CD4-positive, alpha-beta T cell (primary cell): Measurements from ENCODE around the gene IQCF2. TPM values are rescaled to one million over a fixed set of nuclear protein-coding genes. Genes with fewer than 3 reads are reported as not detected.

ENCODE experiments used
- ATAC-seq: fragments of 200-7000 bp; cut with Tn5 transposase; one replicate; pipeline ENCODE4 v1.10.0; 2022; ENCODE audit warnings: mild to moderate bottlenecking; ENCODE audit not compliant: poor library complexity
- CTCF ChIA-PET: fragments of 350-600 bp; sonication (Branson Sonifier 250); formaldehyde crosslinking; loops from one replicate; lab custom pipeline; 2021; ENCODE audit warnings: antibody characterized with exemption, inconsistent platforms; lab: Charles Lee
- POLR2A ChIA-PET: fragments of 350-600 bp; sonication (Branson Sonifier 250); formaldehyde crosslinking; loops from one replicate; lab custom pipeline; 2021; ENCODE audit warnings: antibody characterized with exemption, inconsistent platforms; lab: Charles Lee
- DNase-seq, 14 experiments: peaks; one replicate each; pipeline ENCODE4 v3.0.0-alpha.2; 2013 to 2020; ENCODE audit warnings: mixed read lengths in 2 of 14
- H3K27ac ChIP-seq, 2 donors: one replicate each; pipeline versions ENCODE4 v1.5.1 to v1.7.0; 2013; ENCODE audit warnings: low read length in 2 of 2, low read depth in 1 of 2, mild to moderate bottlenecking in 1 of 2
- H3K27me3 ChIP-seq, 2 experiments: 1 replicate in 1 of 2; 2 replicates in 1 of 2; pipeline versions ENCODE4 v1.6.1 to v1.7.0; 2013; ENCODE audit warnings: low read length in 2 of 2, control low read depth in 1 of 2, mild to moderate bottlenecking in 1 of 2, moderate library complexity in 1 of 2; ENCODE audit not compliant: insufficient read depth in 2 of 2, control insufficient read depth in 1 of 2
- H3K36me3 ChIP-seq: one replicate; pipeline ENCODE4 v1.6.1; 2013; ENCODE audit warnings: low read length, control low read depth; ENCODE audit not compliant: insufficient read depth
- H3K4me1 ChIP-seq: one replicate; pipeline ENCODE4 v1.6.1; 2013; ENCODE audit warnings: low read length, control low read depth; ENCODE audit not compliant: insufficient read depth
- H3K4me3 ChIP-seq: one replicate; pipeline ENCODE4 v1.5.1; 2013; ENCODE audit warnings: mild to moderate bottlenecking, low read length, moderate library complexity
- H3K9me3 ChIP-seq, 2 experiments: 1 replicate in 1 of 2; 2 replicates in 1 of 2; pipeline versions ENCODE4 v1.6.1 to v1.7.0; 2013; ENCODE audit warnings: low read length in 2 of 2, mild to moderate bottlenecking in 2 of 2, control low read depth in 1 of 2, moderate library complexity in 1 of 2; ENCODE audit not compliant: control insufficient read depth in 1 of 2, insufficient read depth in 1 of 2
- H3K27ac Mint-ChIP-seq: one replicate; pipeline ENCODE4 v1.8.0; 2020; ENCODE audit warnings: mixed read lengths
- H3K27me3 Mint-ChIP-seq: one replicate; pipeline ENCODE4 v1.8.0; 2021; ENCODE audit warnings: mixed read lengths
- H3K36me3 Mint-ChIP-seq: one replicate; pipeline ENCODE4 v1.8.0; 2021; ENCODE audit warnings: low read depth, mixed read lengths
- H3K4me1 Mint-ChIP-seq: one replicate; pipeline ENCODE4 v1.8.0; 2021; ENCODE audit warnings: low read depth, mixed read lengths
- H3K4me3 Mint-ChIP-seq: one replicate; pipeline ENCODE4 v1.8.0; 2020; ENCODE audit warnings: mild to moderate bottlenecking, mixed read lengths
- H3K9me3 Mint-ChIP-seq: one replicate; pipeline ENCODE4 v1.8.0; 2020; ENCODE audit warnings: mixed read lengths
- CTCF ChIP-seq: fragments of 200-600 bp; IDR thresholded peaks from one replicate; pipeline ENCODE4 v1.8.0; 2022; ENCODE audit warnings: antibody characterized with exemption, mild to moderate bottlenecking
- intact Hi-C, 2 experiments: fragments of 100-400 bp; cut with DNase I in 1 of 2; cut with micrococcal nuclease in 1 of 2; formaldehyde crosslinking; loops; one replicate each; pipeline versions ENCODE4 v1.15.1 to v1.9.0; 2023 to 2025; cut with DNase I, micrococcal nuclease
- total RNA-seq, 174 experiments: library from RNA in 2 of 174; stranded (reverse) in 2 of 174; gene quantifications; one replicate each; pipeline ENCODE4 v1.2.3 and lab custom pipeline; 2021 to 2026

IQCF2 gene
- total RNA-seq, 2 experiments from 2014 or later, result not detected

GRCh38 chr3:51894391-51894790 lies 33.0 kb downstream of the IQCF2 start:
- CTCF ChIA-PET, result no interaction called here
- H3K27ac Mint-ChIP-seq, result no peak overlapping the region

DNA sequence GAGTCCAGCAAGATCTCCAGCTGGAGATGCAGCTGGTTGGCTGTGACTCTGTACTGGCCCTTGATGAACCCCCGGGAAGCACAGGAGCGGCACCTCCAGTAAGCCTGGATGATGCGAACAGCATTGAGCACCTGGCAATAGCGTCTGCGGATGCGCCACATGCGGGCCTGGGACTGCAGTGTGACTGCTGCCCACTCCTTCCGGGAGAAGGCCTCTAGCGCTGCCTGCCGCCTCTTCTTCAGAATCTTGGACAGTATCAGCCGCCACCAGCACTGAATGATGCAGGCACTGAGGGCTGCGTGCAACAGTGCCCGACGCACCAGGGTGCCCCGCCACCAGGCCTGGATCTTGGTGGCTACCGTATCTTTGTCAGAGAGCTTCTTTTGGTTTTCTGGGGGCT lies 33.5 kb downstream of the IQCF2 start:
- ChIA-PET POLR2A (no interaction called here), CTCF (no interaction called here)
- no peaks in the 10 kb centered on the region for H3K9me3 ChIP-seq

More at GRCh38 chr3:51894391-51894790, 33.0 kb downstream of the IQCF2 start:
- Histone ChIP-seq H3K36me3 (no peaks in the 10 kb centered on the region), H3K27me3 (peaks cover 4 to 6% of the 10 kb centered on the region in 2 experiments), H3K9me3 (no peaks in the 10 kb centered on the region), H3K4me1 (peaks cover 8% of the 10 kb centered on the region), H3K4me3 (no peak overlapping the region), H3K27ac (no peak overlapping the region)
- Mint-ChIP-seq H3K27me3 (peaks cover 27% of the 10 kb centered on the region), H3K36me3 (no peaks in the 10 kb centered on the region), H3K4me3 (no peak overlapping the region), H3K4me1 (no peaks in the 10 kb centered on the region), H3K9me3 (no peaks in the 10 kb centered on the region)
- no peak for TF ChIP-seq CTCF
- intact Hi-C loops, result no loop called here
- POLR2A ChIA-PET, result no interaction called here
- no peak for DNase-seq
- ATAC-seq, result no peak

DNA sequence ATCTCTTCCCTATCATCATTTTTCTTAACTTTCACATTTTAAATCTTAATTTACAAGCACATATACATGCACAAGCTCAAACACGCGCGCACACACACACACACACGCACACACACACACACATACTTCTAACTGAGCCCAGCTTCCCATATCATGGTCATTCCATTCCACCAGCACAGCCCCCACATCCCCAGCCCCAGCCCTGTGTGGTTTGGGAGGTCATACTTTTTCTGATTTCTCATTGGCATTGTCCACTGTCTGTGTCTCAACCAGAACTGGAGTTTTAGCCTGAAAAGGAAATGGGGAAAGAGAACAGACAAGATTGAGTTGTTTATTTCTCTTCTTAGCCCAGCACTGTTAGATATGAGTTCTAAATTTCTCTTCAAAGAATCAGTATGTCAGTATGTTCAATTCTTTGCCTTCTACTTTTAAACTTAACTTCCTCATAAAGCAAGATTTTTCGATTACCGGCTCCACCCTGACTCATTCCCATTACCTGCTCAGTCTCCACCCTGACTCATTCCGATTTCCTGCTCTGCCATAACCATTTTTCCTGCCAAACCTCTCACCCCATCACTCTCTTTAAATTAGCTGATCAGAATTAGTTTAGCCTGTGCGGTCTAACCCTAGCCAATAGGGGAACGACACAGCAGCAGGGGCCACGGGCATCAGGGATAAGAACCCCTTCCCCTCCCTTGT lies 35.3 kb downstream of the IQCF2 start:
- Mint-ChIP-seq H3K4me3 (no peak overlapping the region), H3K36me3 (no peaks in the 10 kb centered on the region), H3K4me1 (no peaks in the 10 kb centered on the region), H3K9me3 (no peaks in the 10 kb centered on the region), H3K27me3 (peaks cover 41% of the 10 kb centered on the region), H3K27ac (no peak overlapping the region)
- no peak overlapping the region for H3K27ac ChIP-seq
- ChIA-PET CTCF (no interaction called here), POLR2A (no interaction called here)
- peaks cover 4% of the 10 kb centered on the region for H3K4me1 ChIP-seq
- intact Hi-C loops, result no loop called here
- H3K27me3 ChIP-seq, result peaks cover 4 to 8% of the 10 kb centered on the region in 2 experiments
- no peak for TF ChIP-seq CTCF
- no peaks in the 10 kb centered on the region for H3K36me3 ChIP-seq
- ATAC-seq, result no peak
- no peaks in the 10 kb centered on the region for H3K9me3 ChIP-seq
- no peak overlapping the region for H3K4me3 ChIP-seq
- DNase-seq, result no peak

More for the DNA sequence above, 33.5 kb downstream of the IQCF2 start:
- H3K36me3 Mint-ChIP-seq, result no peaks in the 10 kb centered on the region
- no peak overlapping the region for H3K4me3 Mint-ChIP-seq
- no peak overlapping the region for H3K27ac Mint-ChIP-seq
- Histone ChIP-seq H3K4me1 (peaks cover 8% of the 10 kb centered on the region), H3K27me3 (peaks cover 4 to 6% of the 10 kb centered on the region in 2 experiments), H3K27ac (no peak overlapping the region), H3K4me3 (no peak overlapping the region), H3K36me3 (no peaks in the 10 kb centered on the region)
- no peaks in the 10 kb centered on the region for H3K4me1 Mint-ChIP-seq
- no peaks in the 10 kb centered on the region for H3K9me3 Mint-ChIP-seq
- H3K27me3 Mint-ChIP-seq, result peaks cover 30% of the 10 kb centered on the region
- no peak for DNase-seq
- no peak for TF ChIP-seq CTCF
- intact Hi-C loops, result no loop called here
- no peak for ATAC-seq
